ENCODE data around the gene SURF2.
"Not testable (repeated sequence)": the region's sequence is repeated elsewhere in the genome, so short reads cannot be mapped to it uniquely, and the experiment has no call there.

DNA sequence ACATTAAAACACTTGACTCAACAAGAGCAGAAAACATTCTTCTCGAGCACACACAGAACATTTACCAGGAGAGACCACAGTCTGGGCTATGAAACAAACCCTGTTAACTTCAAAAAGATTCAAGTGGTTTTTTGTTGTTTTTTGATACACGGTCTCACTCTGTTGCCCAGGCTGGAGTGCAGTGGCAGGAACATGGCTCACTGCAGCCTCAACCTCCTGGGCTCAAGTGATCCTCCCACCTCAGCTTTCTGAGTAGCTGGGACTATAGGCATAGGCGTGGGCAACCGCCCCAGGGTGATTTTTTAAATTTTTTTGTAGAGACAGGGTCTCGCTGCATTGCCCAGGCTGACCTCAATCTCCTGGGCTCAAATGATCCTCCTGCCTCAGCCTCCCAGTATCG is 29.3 kb upstream of the SURF2 start:
- TF ChIP-seq CTCF (IDR thresholded peaks at IDR 0.05); POLR2A (IDR thresholded peaks at IDR 0.05; ENCODE audit: low read depth); POLR2AphosphoS5 (IDR thresholded peaks at IDR 0.05); EP300 (IDR thresholded peaks at IDR 0.05): not testable (repeated sequence)
